CD4-positive, alpha-beta memory T cell (primary cell): ENCODE results near the gene KCNH2. TPM values are rescaled to one million over a fixed set of nuclear protein-coding genes. Genes with fewer than 3 reads are reported as not detected.

Experiments used
- CTCF ChIA-PET: fragments of 350-600 bp; sonication (Branson Sonifier 250); formaldehyde crosslinking; loops from one replicate; lab custom pipeline; 2021; ENCODE audit warnings: inconsistent platforms; ENCODE audit not compliant: partially characterized antibody; lab: Charles Lee
- POLR2A ChIA-PET: fragments of 350-600 bp; sonication (Branson Sonifier 250); formaldehyde crosslinking; loops from one replicate; lab custom pipeline; 2021; ENCODE audit not compliant: partially characterized antibody; lab: Charles Lee
- DNase-seq, 5 donors: peaks; one replicate each; pipeline versions ENCODE4 v3.0.0 to v3.0.0-alpha.2; 2020 to 2022; ENCODE audit warnings: mixed read lengths in 1 of 5
- H3K27ac ChIP-seq: one replicate; pipeline ENCODE4 v1.7.0; 2013; ENCODE audit warnings: low read depth, low read length
- H3K27me3 ChIP-seq: 2 replicates; pipeline ENCODE4 v1.7.0; 2013; ENCODE audit warnings: mild to moderate bottlenecking, low read length, moderate library complexity; ENCODE audit not compliant: insufficient read depth
- H3K36me3 ChIP-seq: 2 replicates; pipeline ENCODE4 v1.7.0; 2013; ENCODE audit warnings: mild to moderate bottlenecking, low read length, moderate library complexity; ENCODE audit not compliant: insufficient read depth
- H3K4me1 ChIP-seq: 2 replicates; pipeline ENCODE4 v1.7.0; 2013; ENCODE audit warnings: mild to moderate bottlenecking, low read length, moderate library complexity; ENCODE audit not compliant: insufficient read depth
- H3K4me3 ChIP-seq, 2 donors: one replicate each; pipeline ENCODE4 v1.7.0; 2013; ENCODE audit warnings: low read length in 2 of 2, mild to moderate bottlenecking in 1 of 2
- H3K9me3 ChIP-seq, 2 donors: one replicate each; pipeline ENCODE4 v1.7.0; 2013; ENCODE audit warnings: low read length in 2 of 2, control low read depth in 1 of 2; ENCODE audit not compliant: control insufficient read depth in 1 of 2
- H3K27ac Mint-ChIP-seq, 7 donors: one replicate each; pipeline ENCODE4 v1.8.0; 2020 to 2021; ENCODE audit warnings: mixed read lengths in 7 of 7, mild to moderate bottlenecking in 6 of 7, inconsistent platforms in 3 of 7, moderate library complexity in 3 of 7
- H3K27me3 Mint-ChIP-seq, 2 donors: one replicate each; pipeline ENCODE4 v1.8.0; 2020 to 2021; ENCODE audit warnings: mixed read lengths in 2 of 2
- H3K36me3 Mint-ChIP-seq, 2 donors: one replicate each; pipeline ENCODE4 v1.8.0; 2020 to 2021; ENCODE audit warnings: mixed read lengths in 2 of 2, inconsistent platforms in 1 of 2, mild to moderate bottlenecking in 1 of 2
- H3K4me1 Mint-ChIP-seq, 4 donors: one replicate each; pipeline ENCODE4 v1.8.0; 2020 to 2021; ENCODE audit warnings: mixed read lengths in 4 of 4, mild to moderate bottlenecking in 1 of 4
- H3K4me3 Mint-ChIP-seq, 8 donors: one replicate each; pipeline ENCODE4 v1.8.0; 2020 to 2021; ENCODE audit warnings: mixed read lengths in 8 of 8, mild to moderate bottlenecking in 7 of 8, moderate library complexity in 6 of 8, inconsistent platforms in 3 of 8
- H3K9me3 Mint-ChIP-seq, 8 donors: one replicate each; pipeline ENCODE4 v1.8.0; 2020 to 2021; ENCODE audit warnings: mixed read lengths in 8 of 8, mild to moderate bottlenecking in 5 of 8, inconsistent platforms in 3 of 8, moderate library complexity in 1 of 8
- intact Hi-C: fragments of 100-400 bp; cut with micrococcal nuclease; formaldehyde crosslinking; loops from one replicate; pipeline ENCODE4 v1.15.1; 2023
- polyA plus RNA-seq, 2 donors: library from polyadenylated mRNA; unstranded; fragments of 300-500 nt; fragmentation: Illumina TruSeq; gene quantifications; one replicate each; pipeline ENCODE4 v1.2.3, GENCODE V29; 2021
- total RNA-seq, 2 experiments: library from RNA; stranded (reverse); gene quantifications; one replicate each; pipeline ENCODE4 v1.2.3, GENCODE V29; 2021

Gene KCNH2
- total and polyA plus RNA-seq, 4 experiments from 2014 or later = 1.8 to 2.6 (median 2.4) TPM

- ChIA-PET CTCF (interaction anchor here (1.1 to 3.4 kb wide), 3 partner anchors 9 to 19 kb away, joined by 4 to 13 read pairs (median 10); no protein-coding TSS in a partner anchor), POLR2A (interaction anchor here (0.9 to 2.2 kb wide), 3 partner anchors 9 to 15 kb away, joined by 3 to 10 read pairs (median 3); no protein-coding TSS in a partner anchor)
- Mint-ChIP-seq H3K36me3 (peaks cover 0 to 3% of the 10 kb centered on the region in 2 donors), H3K27ac (no peak overlapping the region), H3K27me3 (no peaks in the 10 kb centered on the region), H3K4me3 (no peak overlapping the region), H3K9me3 (no peaks in the 10 kb centered on the region), H3K4me1 (peaks cover 19 to 49% (median 31%) of the 10 kb centered on the region in 4 donors)
- Histone ChIP-seq H3K4me3 (no peak overlapping the region), H3K9me3 (no peaks in the 10 kb centered on the region), H3K27me3 (no peaks in the 10 kb centered on the region), H3K36me3 (no peaks in the 10 kb centered on the region), H3K4me1 (peaks cover 49% of the 10 kb centered on the region), H3K27ac (no peak overlapping the region)
- DNase-seq = no peak
- intact Hi-C loops = no loop called here
Observed at GRCh38 chr7:150999001-150999400, 20.9 kb upstream of the KCNH2 start.

- peak overlapping the region in 2 of 8 donors; percentile 29 to 46 for H3K4me3 Mint-ChIP-seq
- no peaks in the 10 kb centered on the region for H3K27me3 Mint-ChIP-seq
- H3K4me1 Mint-ChIP-seq = peaks cover 19 to 52% (median 32%) of the 10 kb centered on the region in 4 donors
- ChIA-PET CTCF (interaction anchor here (1.1 to 3.4 kb wide), 3 partner anchors 10 to 20 kb away, joined by 4 to 13 read pairs (median 10); no protein-coding TSS in a partner anchor), POLR2A (interaction anchor here (0.9 to 2.2 kb wide), 2 partner anchors 9 to 14 kb away, joined by 3 to 10 read pairs; no protein-coding TSS in a partner anchor)
- Histone ChIP-seq H3K4me1 (peaks cover 52% of the 10 kb centered on the region), H3K9me3 (no peaks in the 10 kb centered on the region), H3K4me3 (no peak overlapping the region), H3K27ac (no peak overlapping the region), H3K27me3 (no peaks in the 10 kb centered on the region), H3K36me3 (no peaks in the 10 kb centered on the region)
- intact Hi-C loops = no loop called here
- H3K27ac Mint-ChIP-seq = peak overlapping the region in 1 of 7 donors; percentile 82
- H3K9me3 Mint-ChIP-seq = no peaks in the 10 kb centered on the region
- H3K36me3 Mint-ChIP-seq = peaks cover 0 to 3% of the 10 kb centered on the region in 2 donors
- peak in 1 of 5 donors; percentile 22 for DNase-seq
Observed at GRCh38 chr7:150998341-150998740, 20.2 kb upstream of the KCNH2 start.

- H3K4me1 ChIP-seq = peaks cover 52% of the 10 kb centered on the region
- H3K36me3 ChIP-seq = no peaks in the 10 kb centered on the region
- ChIA-PET CTCF (interaction anchor here (1.1 to 3.4 kb wide), 3 partner anchors 11 to 20 kb away, joined by 4 to 13 read pairs (median 10); no protein-coding TSS in a partner anchor), POLR2A (interaction anchor here (1.3 to 2.2 kb wide), 3 partner anchors 10 to 23 kb away, joined by 3 to 10 read pairs (median 10); no protein-coding TSS in a partner anchor)
- peak overlapping the region in 4 of 7 donors; percentile 47 to 70 (median 60) for H3K27ac Mint-ChIP-seq
- no peaks in the 10 kb centered on the region for H3K9me3 ChIP-seq
- intact Hi-C loops = no loop called here
- H3K9me3 Mint-ChIP-seq = no peaks in the 10 kb centered on the region
- peaks cover 19 to 54% (median 33%) of the 10 kb centered on the region in 4 donors for H3K4me1 Mint-ChIP-seq
- H3K4me3 Mint-ChIP-seq = peak overlapping the region in 5 of 8 donors; percentile 23 to 61 (median 48)
- no peaks in the 10 kb centered on the region for H3K27me3 ChIP-seq
- peaks cover 0 to 3% of the 10 kb centered on the region in 2 donors for H3K36me3 Mint-ChIP-seq
- no peaks in the 10 kb centered on the region for H3K27me3 Mint-ChIP-seq
- DNase-seq = peak in 1 of 5 donors; percentile 21
- no peak overlapping the region for H3K4me3 ChIP-seq
- H3K27ac ChIP-seq = no peak overlapping the region
Observed at GRCh38 chr7:150997817-150998216, 19.7 kb upstream of the KCNH2 start.

GRCh38 chr7:150997075-150997511 lies 19.0 kb upstream of the KCNH2 start:
- no peak overlapping the region for H3K4me3 ChIP-seq
- Mint-ChIP-seq H3K4me3 (peak overlapping the region in 2 of 8 donors; percentile 48 to 55), H3K9me3 (peaks cover 0 to 3% (median 0%) of the 10 kb centered on the region in 8 donors), H3K4me1 (peaks cover 21 to 58% (median 37%) of the 10 kb centered on the region in 4 donors), H3K27me3 (no peaks in the 10 kb centered on the region), H3K27ac (peak overlapping the region in 1 of 7 donors; percentile 21), H3K36me3 (peaks cover 0 to 6% of the 10 kb centered on the region in 2 donors)
- intact Hi-C loops = no loop called here
- no peaks in the 10 kb centered on the region for H3K9me3 ChIP-seq
- H3K27me3 ChIP-seq = no peaks in the 10 kb centered on the region
- no peaks in the 10 kb centered on the region for H3K36me3 ChIP-seq
- H3K27ac ChIP-seq = no peak overlapping the region
- ChIA-PET POLR2A (interaction anchor here (1.3 to 2.2 kb wide), 4 partner anchors 11 to 31 kb away, joined by 3 to 10 read pairs (median 6); partner anchors contain the start of gene ABCB8), CTCF (interaction anchor here (1.4 to 3.4 kb wide), 4 partner anchors 11 to 34 kb away, joined by 4 to 13 read pairs (median 8); no protein-coding TSS in a partner anchor)
- H3K4me1 ChIP-seq = peaks cover 52% of the 10 kb centered on the region
- peak in 1 of 5 donors; percentile 17 for DNase-seq

GRCh38 chr7:150996376-150997074 lies 18.4 kb upstream of the KCNH2 start:
- H3K36me3 Mint-ChIP-seq = peaks cover 0 to 6% of the 10 kb centered on the region in 2 donors
- Histone ChIP-seq H3K27ac (no peak overlapping the region), H3K4me3 (no peak overlapping the region), H3K27me3 (no peaks in the 10 kb centered on the region), H3K9me3 (no peaks in the 10 kb centered on the region), H3K4me1 (peaks cover 52% of the 10 kb centered on the region), H3K36me3 (no peaks in the 10 kb centered on the region)
- ChIA-PET POLR2A (interaction anchor here (0.5 to 2.0 kb wide), 5 partner anchors 14 to 674 kb away, joined by 3 to 10 read pairs (median 3); partner anchors contain the start of gene ABCB8), CTCF (interaction anchor here (1.4 to 3.4 kb wide), 3 partner anchors 12 to 33 kb away, joined by 4 to 13 read pairs (median 5); no protein-coding TSS in a partner anchor)
- peaks cover 21 to 58% (median 37%) of the 10 kb centered on the region in 4 donors for H3K4me1 Mint-ChIP-seq
- intact Hi-C loops = no loop called here
- H3K27me3 Mint-ChIP-seq = no peaks in the 10 kb centered on the region
- no peak overlapping the region for H3K27ac Mint-ChIP-seq
- DNase-seq = peak in 1 of 5 donors; percentile 37
- peak overlapping the region in 4 of 8 donors; percentile 20 to 41 (median 31) for H3K4me3 Mint-ChIP-seq
- H3K9me3 Mint-ChIP-seq = peaks cover 0 to 3% (median under 1%) of the 10 kb centered on the region in 8 donors

- H3K9me3 ChIP-seq = peaks cover under 1 to 12% of the 10 kb centered on the region in 2 donors
- H3K4me3 ChIP-seq = peak overlapping the region in 1 of 2 donors; percentile 36
- DNase-seq = peak in 1 of 5 donors; percentile 2
- Mint-ChIP-seq H3K36me3 (peaks cover 0 to 8% of the 10 kb centered on the region in 2 donors), H3K27ac (peak overlapping the region in 2 of 7 donors; percentile 15 to 88), H3K4me1 (peaks cover 17 to 48% (median 38%) of the 10 kb centered on the region in 4 donors), H3K4me3 (peak overlapping the region in 7 of 8 donors; percentile 26 to 59 (median 40)), H3K27me3 (no peaks in the 10 kb centered on the region), H3K9me3 (peaks cover 0 to 19% (median 16%) of the 10 kb centered on the region in 8 donors)
- intact Hi-C loops = no loop called here
- peaks cover 47% of the 10 kb centered on the region for H3K4me1 ChIP-seq
- H3K27me3 ChIP-seq = no peaks in the 10 kb centered on the region
- no peaks in the 10 kb centered on the region for H3K36me3 ChIP-seq
- no peak overlapping the region for H3K27ac ChIP-seq
- ChIA-PET POLR2A (interaction anchor here (0.7 to 5.8 kb wide), 8 partner anchors 11 to 34 kb away, joined by 3 to 68 read pairs (median 5); partner anchors contain the start of gene ABCB8), CTCF (interaction anchor here (0.6 to 7.6 kb wide), 11 partner anchors 10 to 216 kb away, joined by 3 to 98 read pairs (median 5); no protein-coding TSS in a partner anchor)
Observed at GRCh38 chr7:150994838-150995510, 16.9 kb upstream of the KCNH2 start.
